GOT3 (cell line): ENCODE results near the gene SPDEF.

Experiments
- DNase-seq: peaks from one replicate; lab custom pipeline; 2025; ENCODE audit warnings: mixed read lengths; lab: John Stamatoyannopoulos, UW

The SPDEF gene

GRCh38 chr6:34563513-34563870, 7.4 kb upstream of the SPDEF start:
- no peak for DNase-seq

- no peak for DNase-seq
Measured at GRCh38 chr6:34562861-34563512, 6.9 kb upstream of the SPDEF start.

DNA sequence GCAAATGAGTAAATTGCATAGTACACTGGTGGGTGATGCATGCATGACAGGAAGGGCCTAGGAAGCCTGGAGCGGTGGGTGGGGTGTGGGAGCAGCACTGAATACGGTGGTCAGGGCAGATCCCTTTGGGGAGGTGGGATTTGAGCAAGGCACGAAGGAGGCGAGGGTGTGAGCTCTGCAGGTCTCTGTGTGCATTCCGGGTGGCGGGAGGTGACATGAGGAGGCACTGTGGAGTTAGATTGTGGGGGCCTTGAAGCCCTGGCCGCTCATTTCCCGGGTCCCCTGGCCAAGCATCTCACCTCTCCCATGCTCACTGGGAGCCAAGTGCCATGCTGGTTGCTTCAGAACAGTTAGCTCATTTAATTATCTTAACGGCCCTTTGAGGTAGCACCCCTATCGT, 6.2 kb upstream of the SPDEF start:
- DNase-seq: no peak

DNA sequence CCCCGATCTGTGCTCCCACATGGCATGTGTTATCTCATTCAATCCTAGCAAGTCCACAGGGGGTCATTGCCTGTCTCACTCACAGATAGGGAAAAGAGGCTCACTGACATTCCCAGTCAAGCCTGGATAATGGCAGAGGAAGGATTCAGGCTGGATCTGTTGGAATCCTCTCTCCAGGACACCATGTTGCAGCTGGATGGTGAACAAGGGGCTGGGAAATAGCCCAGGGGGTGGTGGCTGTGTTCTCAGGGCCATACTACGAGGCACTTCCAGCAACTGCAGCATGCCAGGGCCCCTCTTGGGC, 5.0 kb upstream of the SPDEF start:
- no peak for DNase-seq

- DNase-seq: no peak
Measured at GRCh38 chr6:34560366-34561226, 4.5 kb upstream of the SPDEF start.

GRCh38 chr6:34559651-34560365, 3.7 kb upstream of the SPDEF start:
- no peak for DNase-seq

GRCh38 chr6:34558172-34558714, 2.1 kb upstream of the SPDEF start:
- DNase-seq: no peak

DNA sequence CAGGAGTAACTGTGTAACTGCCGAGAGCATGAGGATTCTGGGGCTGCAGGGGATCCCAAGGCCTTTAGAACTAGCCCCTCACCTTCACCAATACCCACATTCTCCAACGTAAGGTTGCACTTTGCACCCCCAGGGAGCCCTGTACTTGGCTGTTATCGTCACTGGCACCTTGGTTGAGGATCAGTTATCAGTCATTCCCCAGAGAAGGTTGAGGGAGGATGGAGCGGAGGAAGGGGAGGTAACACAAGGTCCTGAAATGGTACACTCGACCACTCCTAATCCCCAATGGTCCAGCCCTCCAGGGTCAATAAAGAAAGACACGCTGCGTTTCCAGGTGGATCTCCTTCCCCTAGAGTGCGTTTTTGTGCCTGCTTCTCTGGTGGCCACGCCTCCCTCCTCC, 1.1 kb upstream of the SPDEF start:
- no peak for DNase-seq

GRCh38 chr6:34556493-34556892, 364 bp upstream of the SPDEF start:
- no peak for DNase-seq

- DNase-seq: no peak
Measured at GRCh38 chr6:34555328-34555727, 801 bp downstream of the SPDEF start.

DNA sequence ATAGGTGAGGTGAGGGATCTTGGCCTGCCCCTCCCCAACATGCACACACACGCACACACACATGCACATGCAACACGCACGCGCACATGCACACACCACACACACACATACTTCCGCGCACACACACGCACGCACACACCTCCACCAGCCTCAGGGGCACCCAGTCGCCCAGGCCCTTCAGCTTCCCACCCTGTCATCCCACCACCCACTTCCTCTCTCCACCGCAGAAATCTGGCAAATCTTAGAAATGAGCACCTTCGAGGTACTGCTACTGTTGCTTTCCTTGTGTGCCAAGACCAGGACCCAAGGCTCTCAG, 1.2 kb downstream of the SPDEF start:
- no peak for DNase-seq

GRCh38 chr6:34554291-34555006, 1.7 kb downstream of the SPDEF start:
- DNase-seq: no peak

GRCh38 chr6:34553750-34554149, 2.4 kb downstream of the SPDEF start:
- no peak for DNase-seq

GRCh38 chr6:34553146-34553545, 3.0 kb downstream of the SPDEF start:
- no peak for DNase-seq

GRCh38 chr6:34552620-34553019, 3.5 kb downstream of the SPDEF start:
- no peak for DNase-seq

GRCh38 chr6:34551720-34552119, 4.4 kb downstream of the SPDEF start:
- DNase-seq: no peak

DNA sequence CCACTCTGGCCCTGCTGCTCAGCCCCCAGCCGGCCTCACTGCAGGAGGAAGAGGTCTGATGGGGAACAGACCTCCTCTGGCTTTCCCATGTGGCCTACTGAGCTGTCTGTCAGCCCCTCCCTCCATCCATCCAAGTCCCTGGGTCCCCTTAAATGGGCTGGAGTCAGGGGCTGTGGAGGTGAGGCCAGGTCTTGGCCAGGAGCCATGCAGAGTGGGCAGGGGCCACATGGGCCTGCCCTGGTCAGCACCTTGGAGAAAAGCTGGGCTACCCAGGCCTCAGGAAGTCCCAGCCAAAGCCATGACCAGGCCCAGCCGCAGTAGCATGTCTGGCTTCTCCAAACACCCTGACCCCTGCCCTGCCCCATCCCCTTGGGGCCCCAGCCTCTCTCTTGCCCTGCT, 6.3 kb downstream of the SPDEF start:
- DNase-seq: no peak

- DNase-seq: no peak
Measured at GRCh38 chr6:34549026-34549803, 6.9 kb downstream of the SPDEF start.

GRCh38 chr6:34547701-34548644, 8.2 kb downstream of the SPDEF start:
- no peak for DNase-seq

DNA sequence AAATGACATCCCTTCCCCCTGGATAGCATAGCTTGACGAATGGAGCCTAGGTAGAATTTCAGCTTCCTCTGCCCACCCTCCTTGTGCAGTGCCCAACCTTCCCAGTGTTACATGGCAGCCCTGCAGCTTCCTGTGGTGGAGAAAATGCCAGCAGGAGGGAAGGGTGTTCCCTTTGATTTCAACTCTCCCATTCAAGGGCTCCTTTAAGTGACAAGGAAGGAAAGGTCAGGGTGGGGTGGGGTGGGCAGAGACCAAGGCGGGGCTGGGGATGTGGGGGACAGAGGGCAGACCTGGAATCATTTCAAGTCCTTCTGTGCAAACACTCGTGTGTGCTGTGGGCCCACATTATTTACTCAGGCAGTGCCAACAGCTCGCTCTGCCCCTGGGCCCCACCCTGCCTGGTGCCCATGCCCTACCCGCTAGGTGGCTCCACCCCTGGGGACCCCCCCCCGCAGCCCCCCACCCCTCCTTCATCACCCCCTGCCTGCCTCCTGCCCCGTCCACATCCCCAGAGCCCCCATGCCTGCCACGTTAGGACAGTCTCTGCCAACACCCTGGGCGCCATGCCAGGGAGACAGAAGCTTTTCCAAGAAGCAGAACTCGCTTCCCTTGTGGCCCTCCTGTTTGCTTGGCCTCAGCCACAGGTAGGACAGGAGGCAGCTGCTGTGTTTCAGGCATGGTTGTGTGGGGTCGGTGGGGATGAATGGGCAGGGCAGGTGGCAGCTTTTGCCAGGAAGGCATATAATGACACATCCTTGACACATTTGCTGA, 9.4 kb downstream of the SPDEF start:
- DNase-seq: no peak
